Testis (tissue), 2 donors: ENCODE data around the gene CLIC3.

ENCODE experiments used
- POLR2A ChIP-seq: fragments of 450-650 bp; IDR thresholded peaks from one replicate; pipeline ENCODE4 v1.6.1; 2017; ENCODE audit warnings: antibody characterized with exemption, mild to moderate bottlenecking, moderate library complexity
- TF ChIP-seq, protein P1 (sequence below), 3 experiments: fragments of 450-650 bp in 2 of 3; fragments of 200-600 bp in 1 of 3; sonication (generic) in 1 of 3; IDR thresholded peaks; one replicate each; pipeline ENCODE4 v1.5.1; 2016 to 2019; ENCODE audit warnings: antibody characterized with exemption in 3 of 3, mild to moderate bottlenecking in 2 of 3, moderate library complexity in 1 of 3

DNA sequence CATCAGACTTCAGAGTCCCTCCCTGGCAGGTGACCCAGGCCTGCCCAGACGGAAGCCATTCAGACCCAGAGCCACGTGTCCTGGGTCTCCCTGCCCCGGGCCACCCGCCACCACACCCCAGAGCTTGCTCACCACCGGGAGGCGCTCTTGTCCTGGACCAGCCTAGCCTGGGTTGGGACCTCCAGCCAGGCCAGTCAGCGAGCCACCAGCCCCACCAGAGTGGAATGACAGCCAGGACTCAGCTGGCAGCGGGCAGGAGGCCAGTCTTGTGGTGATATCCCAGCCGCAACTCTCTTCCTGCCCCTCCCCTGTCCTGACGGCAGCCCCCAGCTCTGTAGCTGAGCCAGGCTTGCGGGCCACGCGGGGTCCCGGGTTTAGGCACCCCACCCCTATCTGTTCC is 20.7 kb downstream of the CLIC3 start:
- TF ChIP-seq, protein P1, sequence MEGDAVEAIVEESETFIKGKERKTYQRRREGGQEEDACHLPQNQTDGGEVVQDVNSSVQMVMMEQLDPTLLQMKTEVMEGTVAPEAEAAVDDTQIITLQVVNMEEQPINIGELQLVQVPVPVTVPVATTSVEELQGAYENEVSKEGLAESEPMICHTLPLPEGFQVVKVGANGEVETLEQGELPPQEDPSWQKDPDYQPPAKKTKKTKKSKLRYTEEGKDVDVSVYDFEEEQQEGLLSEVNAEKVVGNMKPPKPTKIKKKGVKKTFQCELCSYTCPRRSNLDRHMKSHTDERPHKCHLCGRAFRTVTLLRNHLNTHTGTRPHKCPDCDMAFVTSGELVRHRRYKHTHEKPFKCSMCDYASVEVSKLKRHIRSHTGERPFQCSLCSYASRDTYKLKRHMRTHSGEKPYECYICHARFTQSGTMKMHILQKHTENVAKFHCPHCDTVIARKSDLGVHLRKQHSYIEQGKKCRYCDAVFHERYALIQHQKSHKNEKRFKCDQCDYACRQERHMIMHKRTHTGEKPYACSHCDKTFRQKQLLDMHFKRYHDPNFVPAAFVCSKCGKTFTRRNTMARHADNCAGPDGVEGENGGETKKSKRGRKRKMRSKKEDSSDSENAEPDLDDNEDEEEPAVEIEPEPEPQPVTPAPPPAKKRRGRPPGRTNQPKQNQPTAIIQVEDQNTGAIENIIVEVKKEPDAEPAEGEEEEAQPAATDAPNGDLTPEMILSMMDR (IDR thresholded peaks at IDR 0.05), result peak in 1 of 3 experiments; percentile 15
- TF ChIP-seq POLR2A, result no peak
